Right lobe of liver (tissue), 6 donors: ENCODE results near the gene C17orf107. TPM values are rescaled to one million over a fixed set of nuclear protein-coding genes. Genes with fewer than 3 reads are reported as not detected.
"Not testable (repeated sequence)": the region's sequence is repeated elsewhere in the genome, so short reads cannot be mapped to it uniquely, and the experiment has no call there.

ENCODE experiments used
- ATAC-seq, 4 donors: fragments of 200-7000 bp; cut with Tn5 transposase; one replicate each; pipeline ENCODE4 v1.9.1; 2020; ENCODE audit warnings: mild to moderate bottlenecking in 4 of 4, moderate library complexity in 4 of 4
- DNase-seq, 3 donors: peaks; one replicate each; pipeline ENCODE4 v3.0.0-alpha.2; 2020
- H3K27ac ChIP-seq, 3 donors: fragments of 200-600 bp; one replicate each; pipeline ENCODE4 v1.8.0; 2022
- H3K27me3 ChIP-seq, 2 donors: fragments of 200-600 bp; one replicate each; pipeline ENCODE4 v1.8.0; 2022
- H3K36me3 ChIP-seq, 4 donors: fragments of 200-600 bp; sonication (generic) in 1 of 4; one replicate each; pipeline versions ENCODE4 v1.5.1 to v1.8.0; 2017 to 2022; ENCODE audit warnings: control low read depth in 1 of 4
- H3K4me1 ChIP-seq, 4 donors: fragments of 200-600 bp; sonication (generic) in 1 of 4; one replicate each; pipeline versions ENCODE4 v1.5.1 to v1.8.0; 2017 to 2022; ENCODE audit warnings: control low read depth in 1 of 4
- H3K4me3 ChIP-seq, 3 donors: fragments of 200-600 bp; one replicate each; pipeline ENCODE4 v1.8.0; 2022
- H3K9me3 ChIP-seq, 4 donors: fragments of 200-600 bp; sonication (generic) in 1 of 4; one replicate each; pipeline versions ENCODE4 v1.5.1 to v1.8.0; 2017 to 2022; ENCODE audit warnings: control low read depth in 1 of 4
- CTCF ChIP-seq, 4 donors: fragments of 200-600 bp in 3 of 4; fragments of 450-650 bp in 1 of 4; IDR thresholded peaks; one replicate each; pipeline versions ENCODE4 v1.5.1 to v1.8.0; 2016 to 2022; ENCODE audit warnings: antibody characterized with exemption in 4 of 4, mild to moderate bottlenecking in 2 of 4
- POLR2A ChIP-seq: fragments of 450-650 bp; IDR thresholded peaks from one replicate; pipeline ENCODE4 v1.6.1; 2017; ENCODE audit warnings: antibody characterized with exemption, mild to moderate bottlenecking
- WGBS: methylation state at CpG from one replicate; pipeline ENCODE4 v1.1.6; 2018; ENCODE audit warnings: low coverage, low lambda C conversion rate; ENCODE audit not compliant: insufficient coverage; ENCODE audit errors: missing lambda C conversion rate; 5-methylcytosine and 5-hydroxymethylcytosine counted together
- intact Hi-C, 2 donors: fragments of 100-400 bp; cut with DNase I; formaldehyde crosslinking; loops; one replicate each; pipeline versions ENCODE4 v1.11.2 to v1.14.1; 2022
- total RNA-seq, 6 experiments: library from RNA; depleted of rRNA in 2 of 6; stranded (reverse); fragments of >200 nt in 2 of 6; fragmentation: NEBNext Ultra II Directional in 3 of 6; extraction: Animal tissue kit (Norgen Biotek cat#: 25700) in 3 of 6; gene quantifications; one replicate each; pipeline versions ENCODE4 v1.1.0 to v1.2.4, GENCODE V29; 2016 to 2023
- donor health status: DM: no; HTN: yes; CAD: no.
- donor health status: DM: no; HTN: no; CAD: no.
- donor health status: DM: no; HTN: no; CAD: no.
- donor health status: DM: no; HTN: yes; CAD: no.
- donor health status: DM: no; HTN: yes; CAD: no.

The C17orf107 gene
- total RNA-seq, 6 experiments from 2014 or later: 1.6 to 4.0 (median 3.2) TPM

GRCh38 chr17:4913994-4914393 is 14.7 kb downstream of the C17orf107 start:
- H3K27ac ChIP-seq: peak overlapping the region in 2 of 3 donors; percentile 17 to 37
- no peak overlapping the region for H3K4me3 ChIP-seq
- DNase-seq: peak in 1 of 3 donors; percentile 62
- H3K36me3 ChIP-seq: no peaks in the 10 kb centered on the region
- TF ChIP-seq POLR2A (no peak), CTCF (IDR thresholded peaks at IDR 0.05) (peak in 1 of 4 donors; percentile 5)
- no peaks in the 10 kb centered on the region for H3K27me3 ChIP-seq
- peaks cover 0 to 20% (median 9%) of the 10 kb centered on the region in 4 donors for H3K4me1 ChIP-seq
- H3K9me3 ChIP-seq: no peaks in the 10 kb centered on the region
- ATAC-seq: peak; percentile 50 to 64 (median 62)
- intact Hi-C loops: loop anchor here in 1 of 2 donors (10.0 kb wide), 1 partner anchor 61 kb away; no protein-coding TSS in a partner anchor
- 25% methylated on average over 1 of the region's 1 CpG for WGBS

GRCh38 chr17:4914551-4914950 is 15.2 kb downstream of the C17orf107 start:
- WGBS: 74% methylated on average over 4 of the region's 4 CpGs
- intact Hi-C loops: loop anchor here in 1 of 2 donors (10.0 kb wide), 1 partner anchor 60 kb away; no protein-coding TSS in a partner anchor
- H3K9me3 ChIP-seq: not testable (repeated sequence)

GRCh38 chr17:4919511-4920047 is 20.2 kb downstream of the C17orf107 start:
- peak overlapping the region; percentile 45 to 80 (median 78) for H3K27ac ChIP-seq
- H3K36me3 ChIP-seq: no peaks in the 10 kb centered on the region
- DNase-seq: no peak
- no peaks in the 10 kb centered on the region for H3K9me3 ChIP-seq
- no peak for TF ChIP-seq POLR2A
- no peak for TF ChIP-seq CTCF (IDR thresholded peaks at IDR 0.05)
- intact Hi-C loops: loop anchor here in 1 of 2 donors (10.0 kb wide), 1 partner anchor 55 kb away; no protein-coding TSS in a partner anchor
- ATAC-seq: peak; percentile 15 to 36 (median 26)
- peaks cover 0 to 30% (median 4%) of the 10 kb centered on the region in 4 donors for H3K4me1 ChIP-seq
- H3K4me3 ChIP-seq: no peak overlapping the region
- no peaks in the 10 kb centered on the region for H3K27me3 ChIP-seq
- 57% methylated on average over 8 of the region's 8 CpGs for WGBS

More at GRCh38 chr17:4914551-4914950, 15.2 kb downstream of the C17orf107 start:
- not testable (repeated sequence) for H3K36me3 ChIP-seq, H3K27me3 ChIP-seq, ATAC-seq, H3K4me3 ChIP-seq, DNase-seq
- H3K27ac ChIP-seq: peak overlapping the region in 2 of 3 donors; percentile 17 to 37
- H3K4me1 ChIP-seq: peaks cover 0 to 18% (median 8%) of the 10 kb centered on the region in 4 donors

- TF ChIP-seq POLR2A: peak; percentile 45
- no peak for TF ChIP-seq CTCF (IDR thresholded peaks at IDR 0.05)
- peak; percentile 91 to 95 (median 93) for ATAC-seq
- peak overlapping the region; percentile 45 to 80 (median 78) for H3K27ac ChIP-seq
- DNase-seq: peak; percentile 75 to 86 (median 83)
- 11% methylated on average over 10 of the region's 10 CpGs for WGBS
- H3K4me1 ChIP-seq: peaks cover 0 to 27% (median 3%) of the 10 kb centered on the region in 4 donors
- H3K4me3 ChIP-seq: peak overlapping the region in 1 of 3 donors; percentile 7
- intact Hi-C loops: no loop called here
- H3K36me3 ChIP-seq: no peaks in the 10 kb centered on the region
- H3K9me3 ChIP-seq: no peaks in the 10 kb centered on the region
- no peaks in the 10 kb centered on the region for H3K27me3 ChIP-seq
These were observed 21.2 kb downstream of the C17orf107 start for GRCh38 chr17:4920351-4921048.

GRCh38 chr17:4921320-4921719 is 22.0 kb downstream of the C17orf107 start:
- H3K36me3 ChIP-seq: no peaks in the 10 kb centered on the region
- ATAC-seq: no peak
- H3K27me3 ChIP-seq: no peaks in the 10 kb centered on the region
- peak overlapping the region; percentile 45 to 80 (median 78) for H3K27ac ChIP-seq
- 76% methylated on average over 4 of the region's 4 CpGs for WGBS
- H3K4me3 ChIP-seq: peak overlapping the region in 1 of 3 donors; percentile 7
- no peak for DNase-seq
- intact Hi-C loops: no loop called here
- H3K4me1 ChIP-seq: peaks cover 0 to 27% (median 3%) of the 10 kb centered on the region in 4 donors
- H3K9me3 ChIP-seq: no peaks in the 10 kb centered on the region
- no peak for TF ChIP-seq CTCF (IDR thresholded peaks at IDR 0.05)
- no peak for TF ChIP-seq POLR2A

GRCh38 chr17:4926577-4927335 is 27.4 kb downstream of the C17orf107 start:
- 43% methylated on average over 14 of the region's 24 CpGs for WGBS
- peak in 1 of 3 donors; percentile 20 for DNase-seq
- ATAC-seq, H3K9me3 ChIP-seq, H3K4me3 ChIP-seq, intact Hi-C loops, H3K27me3 ChIP-seq, H3K27ac ChIP-seq, H3K36me3 ChIP-seq, H3K4me1 ChIP-seq: not testable (repeated sequence)
